Measurements from ENCODE around the gene CEP126. TPM values are rescaled to one million over a fixed set of nuclear protein-coding genes. Genes with fewer than 3 reads are reported as not detected.
A peak's percentile ranks its signal among the peaks of the same experiment; 100 is the strongest.

The CEP126 gene, protein sequence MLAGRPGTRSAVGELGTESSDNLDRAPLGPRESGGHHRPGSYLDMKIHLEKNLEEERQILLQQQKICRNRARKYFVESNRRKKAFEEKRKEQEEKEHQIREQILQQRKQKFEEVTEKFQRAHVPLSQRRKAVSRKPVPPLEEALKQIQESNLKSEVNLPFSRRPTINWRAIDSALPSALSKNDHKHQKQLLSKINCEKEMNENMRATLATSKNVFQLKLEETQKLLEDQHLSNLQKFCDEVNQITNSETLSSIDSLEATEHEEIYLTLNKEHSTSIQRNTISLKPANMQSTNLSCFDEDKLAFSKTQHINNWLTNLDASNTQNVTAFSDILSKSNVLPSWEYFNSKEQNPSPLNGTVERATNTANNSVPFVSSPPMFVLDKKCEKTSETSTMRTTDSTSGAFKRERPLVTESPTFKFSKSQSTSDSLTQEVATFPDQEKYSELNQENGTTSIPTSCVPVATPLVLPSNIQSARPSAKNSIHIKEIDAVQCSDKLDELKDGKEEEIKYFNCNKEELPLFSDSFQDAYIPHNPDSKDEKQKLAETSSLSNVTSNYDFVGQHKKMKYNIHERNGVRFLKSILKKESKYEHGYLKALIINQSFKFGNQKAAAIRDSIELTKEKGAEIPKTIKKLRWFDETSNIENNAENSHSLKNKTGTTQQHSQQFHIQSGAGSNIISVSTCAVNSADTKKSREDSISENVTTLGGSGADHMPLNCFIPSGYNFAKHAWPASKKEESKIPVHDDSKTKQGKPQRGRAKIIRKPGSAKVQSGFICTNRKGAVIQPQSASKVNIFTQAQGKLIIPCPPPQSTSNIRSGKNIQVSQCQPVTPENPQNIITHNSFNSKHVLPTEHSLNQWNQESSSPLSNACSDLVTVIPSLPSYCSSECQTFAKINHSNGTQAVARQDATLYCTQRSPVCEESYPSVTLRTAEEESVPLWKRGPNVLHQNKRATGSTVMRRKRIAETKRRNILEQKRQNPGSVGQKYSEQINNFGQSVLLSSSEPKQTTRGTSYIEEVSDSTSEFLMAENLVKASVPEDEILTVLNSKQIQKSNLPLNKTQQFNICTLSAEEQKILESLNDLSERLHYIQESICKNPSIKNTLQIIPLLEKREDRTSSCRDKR
- total RNA-seq (2021; ENCODE audit: unreplicated experiment) (2.0 TPM), Bru-seq, nascent RNA (percentile 47 among the genes with signal in this experiment), BruChase-seq, experiment 1, labeled RNA remaining after a 6-hour chase (percentile 47 among the genes with signal in this experiment), BruChase-seq, experiment 2, labeled RNA remaining after a 2-hour chase (percentile 48 among the genes with signal in this experiment)
- polyA plus RNA-seq (2012), result 0.57 and 1.5 TPM in 2 replicates
- long read RNA-seq, partial matches to known transcripts, result 3 of 5 reads
- long read RNA-seq, other reads (novel, unspliced or antisense), result 2 of 5 reads

- Histone ChIP-seq H3K4me1 (ENCODE audit: control insufficient read depth in 1 of 2, insufficient read depth in 2 of 2, low read length in 2 of 2) (peaks cover 5 to 23% of the 10 kb centered on the region in 2 experiments; a peak in 3 of 4 replicates), H3K4me3 (replicated peaks in 1 of 2; ENCODE audit: low read depth in 1 of 2, low read length in 2 of 2) (peak within 1 kb of the TSS; percentile 60 to 71), H3K4me2 (ENCODE audit: low read length) (peak within 1 kb of the TSS; percentile 84), H3K79me2 (ENCODE audit: insufficient read depth, low read length) (no peaks in the 10 kb centered on the region), H3K27me3 (ENCODE audit: insufficient read depth, low read length) (no peaks in the 10 kb centered on the region), H3K9me2 (ENCODE audit: insufficient read depth) (no peaks in the 10 kb centered on the region), H3K27ac (ENCODE audit: low read depth, low read length) (peak within 1 kb of the TSS; percentile 67), H3K9ac (ENCODE audit: low read length) (peak within 1 kb of the TSS; percentile 63), H3K9me3 (ENCODE audit: control insufficient read depth in 1 of 2, insufficient read depth in 1 of 2, low read depth in 1 of 2, low read length in 2 of 2) (no peaks in the 10 kb centered on the region), H2AFZ (ENCODE audit: low read depth, low read length, poor library complexity, severe bottlenecking) (peak within 1 kb of the TSS; percentile 82), H3K36me3 (ENCODE audit: control insufficient read depth in 1 of 2, insufficient read depth in 2 of 2, low read length in 2 of 2) (no peaks in the 10 kb centered on the region), H4K20me1 (ENCODE audit: insufficient read depth) (no peaks in the 10 kb centered on the region)
- DNase-seq (ENCODE audit: low read depth, low spot score) (peak; percentile 81), ATAC-seq (peak; percentile 94)
- BruUV-seq (replicated peaks), result no TSS peak
- POLR2A ChIA-PET, result interaction anchor here (1.2 kb wide), 1 partner anchor 24 kb away, joined by 3 read pairs; no protein-coding TSS in a partner anchor
- RAD21 ChIA-PET (ENCODE audit: low non-redundant PET in 1 of 2, low total read pairs in 2 of 2, uncharacterized antibody in 2 of 2, unreplicated experiment in 2 of 2), result interaction anchor here in 1 of 2 experiments (1.2 kb wide), 1 partner anchor 93 kb away, joined by 3 read pairs; no protein-coding TSS in a partner anchor
- CTCF ChIA-PET, result interaction anchor here (0.9 to 1.0 kb wide), 2 partner anchors 35 to 93 kb away, joined by 3 to 5 read pairs; no protein-coding TSS in a partner anchor
- intact Hi-C loops (cut with micrococcal nuclease), result no loop called here
- TF ChIP-seq CEBPB (IDR thresholded peaks at IDR 0.05; ENCODE audit: low read depth) (no peak), CBX3 (IDR thresholded peaks at IDR 0.05; ENCODE audit: low read depth) (peak; percentile 74; the same call in 1 of the 2 replicates), EZH2 (IDR thresholded peaks at IDR 0.05) (no peak), MAX (IDR thresholded peaks at IDR 0.05) (peak; percentile 87), ATF3 (IDR thresholded peaks at IDR 0.05) (no peak), SP1 (IDR thresholded peaks at IDR 0.05; ENCODE audit: low read depth) (peak; percentile 59), ZFX (IDR thresholded peaks at IDR 0.05) (no peak), ELF1 (IDR thresholded peaks at IDR 0.05; ENCODE audit: borderline replicate concordance, low read depth) (no peak), TCF7L2 (IDR thresholded peaks at IDR 0.05; ENCODE audit: borderline replicate concordance, extremely low read depth, insufficient read depth, insufficient read length) (no peak), RAD21 (IDR thresholded peaks at IDR 0.05; ENCODE audit: low read depth) (peak; percentile 43), SRF (IDR thresholded peaks at IDR 0.05; ENCODE audit: low read depth) (no peak), EGR1 (IDR thresholded peaks at IDR 0.05; ENCODE audit: low read depth) (no peak), ZNF274 (IDR thresholded peaks at IDR 0.05; ENCODE audit: low read depth, low read length) (no peak), REST (IDR thresholded peaks at IDR 0.05; ENCODE audit: low read depth) (no peak)
- TF ChIP-seq, protein P1, sequence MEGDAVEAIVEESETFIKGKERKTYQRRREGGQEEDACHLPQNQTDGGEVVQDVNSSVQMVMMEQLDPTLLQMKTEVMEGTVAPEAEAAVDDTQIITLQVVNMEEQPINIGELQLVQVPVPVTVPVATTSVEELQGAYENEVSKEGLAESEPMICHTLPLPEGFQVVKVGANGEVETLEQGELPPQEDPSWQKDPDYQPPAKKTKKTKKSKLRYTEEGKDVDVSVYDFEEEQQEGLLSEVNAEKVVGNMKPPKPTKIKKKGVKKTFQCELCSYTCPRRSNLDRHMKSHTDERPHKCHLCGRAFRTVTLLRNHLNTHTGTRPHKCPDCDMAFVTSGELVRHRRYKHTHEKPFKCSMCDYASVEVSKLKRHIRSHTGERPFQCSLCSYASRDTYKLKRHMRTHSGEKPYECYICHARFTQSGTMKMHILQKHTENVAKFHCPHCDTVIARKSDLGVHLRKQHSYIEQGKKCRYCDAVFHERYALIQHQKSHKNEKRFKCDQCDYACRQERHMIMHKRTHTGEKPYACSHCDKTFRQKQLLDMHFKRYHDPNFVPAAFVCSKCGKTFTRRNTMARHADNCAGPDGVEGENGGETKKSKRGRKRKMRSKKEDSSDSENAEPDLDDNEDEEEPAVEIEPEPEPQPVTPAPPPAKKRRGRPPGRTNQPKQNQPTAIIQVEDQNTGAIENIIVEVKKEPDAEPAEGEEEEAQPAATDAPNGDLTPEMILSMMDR (IDR thresholded peaks at IDR 0.05 in 2 of 3, conservative IDR thresholded peaks at IDR 0.05 in 1 of 3; ENCODE audit: borderline replicate concordance in 1 of 3, insufficient read depth in 1 of 3, low read depth in 2 of 3, low read length in 2 of 3), result peak in 1 of 3 experiments; percentile 56; a peak in 3 of 6 replicates
These were observed at the start of gene CEP126 for GRCh38 chr11:101914738-101915426. Gene CEP126 (plus strand): TSS chr11:101915010. CDS start chr11:101915285, 275 bp downstream.
